Astrocyte (in vitro differentiated cells and primary cell): ENCODE data around the gene EXOSC10.
"Not testable (repeated sequence)": the region's sequence is repeated elsewhere in the genome, so short reads cannot be mapped to it uniquely, and the experiment has no call there.

Source experiments
- CTCF ChIP-seq: IDR thresholded peaks from 2 replicates; pipeline ENCODE4 v1.5.1; 2011; ENCODE audit warnings: low read depth, mild to moderate bottlenecking, inconsistent platforms, low read length, moderate library complexity; ENCODE audit not compliant: insufficient read depth
- EZH2 ChIP-seq: IDR thresholded peaks from 2 replicates; pipeline ENCODE4 v1.6.1; 2012; ENCODE audit warnings: mild to moderate bottlenecking, low read length, inconsistent platforms; ENCODE audit not compliant: insufficient read depth

GRCh38 chr1:11100806-11101205 lies 1.1 kb upstream of the EXOSC10 start:
- not testable (repeated sequence) for TF ChIP-seq CTCF, EZH2
